HG02970 (cell line): Measurements from ENCODE around the gene CHPT1.
A peak's percentile ranks its signal among the peaks of the same experiment; 100 is the strongest.

ENCODE experiments used
- ATAC-seq: cut with Tn5 transposase; IDR thresholded peaks from one replicate; pipeline ENCODE4 v1.9.1; 2021; ENCODE audit warnings: mild to moderate bottlenecking, moderate library complexity, moderate number of reproducible peaks; ENCODE audit not compliant: unreplicated experiment, low FRiP score

The CHPT1 gene

DNA sequence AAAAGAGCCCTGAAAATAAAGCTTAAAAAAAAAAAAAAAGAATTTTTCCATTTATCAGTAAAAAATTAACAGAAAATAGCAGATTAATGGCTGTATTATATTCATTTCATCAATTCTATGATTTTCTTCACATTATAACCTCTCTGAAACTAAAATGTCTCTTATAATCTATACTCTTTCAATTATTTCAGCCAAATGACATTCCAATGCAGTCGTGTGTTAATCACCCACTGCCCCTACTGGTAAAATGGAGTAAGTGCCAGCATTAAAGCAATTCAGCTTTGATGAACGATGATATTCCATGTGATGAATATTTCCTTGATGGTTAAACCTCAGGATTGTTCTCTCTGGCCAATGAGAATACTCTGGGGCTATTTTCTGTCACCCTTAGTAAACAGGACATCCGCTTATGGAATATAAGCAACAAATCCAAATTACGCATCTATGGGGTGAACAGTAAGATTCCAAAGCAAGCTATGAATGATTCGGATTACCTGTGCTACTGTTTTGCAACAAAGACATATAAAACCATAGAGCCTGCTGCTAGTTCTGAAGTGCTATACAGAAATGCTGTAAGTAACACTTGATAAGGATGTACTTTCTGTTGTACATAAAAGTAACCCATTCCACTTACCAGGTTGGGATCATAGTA is 62.1 kb downstream of the CHPT1 start:
- ATAC-seq, result no peak

GRCh38 chr12:101761350-101761749 is 63.9 kb downstream of the CHPT1 start:
- no peak for ATAC-seq

DNA sequence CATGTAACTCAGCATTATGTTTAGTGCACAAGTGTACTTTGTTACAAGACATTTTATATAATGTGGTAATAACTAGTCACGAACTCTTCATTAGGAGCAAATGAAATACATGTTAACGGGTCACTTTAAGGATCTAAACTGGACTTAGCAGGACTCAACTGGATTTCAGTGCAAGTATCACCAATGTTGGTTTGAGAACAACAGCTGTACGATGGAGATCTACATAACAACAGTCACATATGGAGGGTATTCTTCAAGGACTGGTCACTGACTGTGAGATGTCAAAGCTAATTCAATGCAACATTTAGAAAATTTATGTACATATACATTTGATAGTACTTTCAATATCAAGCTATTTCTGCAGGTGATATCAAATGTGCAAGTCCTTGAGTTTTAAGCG is 64.3 kb downstream of the CHPT1 start:
- no peak for ATAC-seq

DNA sequence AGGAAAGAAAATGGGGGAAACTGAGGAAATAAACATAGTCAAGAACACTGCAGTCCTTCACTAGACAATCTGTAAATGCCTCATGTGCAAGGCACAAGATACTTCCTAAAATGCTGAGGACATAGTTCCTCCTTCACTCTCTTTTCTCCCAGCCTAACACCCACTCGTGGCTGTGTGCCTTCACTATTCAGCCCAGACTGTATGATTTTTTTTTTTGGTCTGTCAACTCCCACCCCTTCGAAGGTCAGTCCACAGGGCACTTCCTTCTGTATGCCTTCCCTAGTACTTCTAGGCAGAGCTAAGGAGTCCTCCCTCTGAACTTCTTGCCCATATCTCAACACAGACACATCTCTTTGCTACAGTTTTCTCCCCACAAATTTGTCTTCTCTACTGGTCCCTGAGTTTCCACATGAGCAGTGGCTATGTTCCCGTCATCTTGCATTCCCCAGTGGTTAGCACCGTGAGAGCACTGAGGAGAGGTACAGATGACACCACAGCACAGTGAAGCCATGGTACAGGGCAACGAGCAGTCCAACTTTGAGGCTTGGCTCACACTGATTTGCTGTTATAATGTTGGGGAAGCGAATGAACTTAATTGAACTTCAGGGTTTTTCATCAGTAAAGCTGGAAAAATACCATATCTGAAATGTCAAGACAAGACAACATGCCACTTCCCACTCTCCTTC is 65.9 kb downstream of the CHPT1 start:
- no peak for ATAC-seq

DNA sequence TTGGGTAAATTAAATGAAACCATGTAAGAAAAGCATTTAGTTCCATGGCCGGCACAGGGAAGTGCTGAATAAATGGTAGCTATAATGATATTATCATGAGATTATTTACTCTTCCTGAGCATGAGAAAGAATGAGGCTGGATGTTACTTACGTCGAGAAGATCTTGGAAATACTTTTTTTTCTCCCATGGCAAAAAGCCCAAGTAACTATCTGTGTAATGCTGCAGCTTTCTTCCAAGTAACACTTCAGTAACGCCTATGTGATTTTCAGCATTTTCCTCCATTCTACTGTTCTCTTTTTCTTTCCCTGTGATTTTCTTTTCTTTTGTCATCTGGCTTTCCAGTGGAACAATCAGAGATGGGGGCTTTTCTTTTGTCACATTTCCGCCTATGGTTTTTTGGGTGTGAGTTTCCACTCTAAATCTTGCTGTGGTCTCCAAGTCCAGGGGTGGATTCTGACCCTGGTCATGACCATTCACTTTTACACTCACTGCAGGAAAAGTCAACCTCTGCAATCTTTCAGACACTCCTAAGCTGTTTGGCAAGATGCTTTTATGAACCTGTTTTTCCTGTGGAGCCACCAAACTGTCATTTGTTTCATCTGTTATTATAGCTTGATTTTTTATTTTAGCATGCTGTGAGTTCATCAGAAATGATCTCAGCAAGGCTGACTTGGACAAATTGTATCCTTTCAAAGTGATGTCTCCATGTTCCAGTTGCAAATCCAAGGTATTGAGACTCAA is 66.8 kb downstream of the CHPT1 start:
- ATAC-seq, result no peak

DNA sequence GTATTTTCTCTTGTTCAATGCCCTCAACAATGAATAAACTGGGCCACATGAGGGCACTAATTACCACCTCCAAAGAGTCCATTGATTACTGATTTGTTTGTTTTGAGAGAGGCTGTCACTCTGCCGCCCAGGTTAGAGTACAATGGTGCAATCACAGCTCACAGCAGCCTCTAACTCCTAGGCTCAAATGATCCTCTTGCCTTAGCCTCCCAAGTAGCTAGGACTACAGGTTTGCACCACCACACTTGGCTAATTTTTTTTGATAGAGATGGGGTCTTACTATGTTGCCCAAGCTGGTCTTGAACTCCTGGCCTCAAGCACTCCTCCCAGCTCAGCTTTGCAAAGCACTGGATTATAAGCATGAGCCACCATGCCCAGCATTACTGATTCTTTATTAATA is 70.1 kb downstream of the CHPT1 start:
- no peak for ATAC-seq

- no peak for ATAC-seq
These were observed 71.3 kb downstream of the CHPT1 start for GRCh38 chr12:101768781-101769180.

GRCh38 chr12:101769865-101770264 is 72.4 kb downstream of the CHPT1 start:
- ATAC-seq, result no peak

GRCh38 chr12:101772012-101772775 is 74.8 kb downstream of the CHPT1 start:
- no peak for ATAC-seq

DNA sequence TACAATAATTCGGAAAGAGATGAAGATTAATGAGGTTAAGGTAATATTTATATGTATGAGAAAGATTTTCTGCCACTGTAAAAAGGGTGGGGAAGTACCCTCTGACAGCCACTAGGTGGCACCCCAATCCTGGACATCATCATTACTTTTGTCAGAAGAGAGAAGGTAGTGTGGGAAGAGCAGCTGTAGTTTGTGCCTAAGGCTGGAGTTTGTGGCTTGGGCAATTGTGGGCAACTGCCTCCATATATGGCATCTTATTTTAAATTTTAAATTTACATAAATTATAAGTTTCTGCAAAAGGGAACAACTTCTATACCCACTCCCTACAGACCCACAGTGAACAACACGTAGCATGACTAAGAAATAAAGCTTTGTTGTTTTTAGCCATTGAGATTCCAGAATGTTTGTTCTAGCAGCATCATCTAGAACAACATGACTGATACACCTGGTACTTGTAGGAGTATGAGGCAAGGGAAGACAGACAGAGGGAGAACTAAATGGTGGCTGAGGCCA is 76.3 kb downstream of the CHPT1 start:
- peak; percentile 67 for ATAC-seq

DNA sequence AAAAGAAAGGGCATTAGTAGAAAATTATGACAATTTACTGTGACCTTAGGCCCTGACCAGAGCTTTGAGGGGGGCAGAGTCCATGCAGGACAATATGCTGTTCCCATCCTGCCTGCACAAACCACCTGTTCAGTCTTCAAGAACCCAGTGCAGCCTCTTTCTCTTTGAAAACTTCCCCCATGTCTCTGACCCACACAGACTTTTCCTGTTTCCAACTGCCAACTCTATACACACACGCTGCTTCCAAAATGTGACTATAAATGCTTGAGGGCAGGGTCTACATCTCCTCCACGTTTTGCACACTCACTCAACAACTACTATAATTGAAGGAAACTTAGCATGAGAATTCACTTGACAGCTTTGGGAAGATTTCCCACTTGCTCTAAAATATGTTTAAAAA is 78.4 kb downstream of the CHPT1 start:
- ATAC-seq, result no peak

DNA sequence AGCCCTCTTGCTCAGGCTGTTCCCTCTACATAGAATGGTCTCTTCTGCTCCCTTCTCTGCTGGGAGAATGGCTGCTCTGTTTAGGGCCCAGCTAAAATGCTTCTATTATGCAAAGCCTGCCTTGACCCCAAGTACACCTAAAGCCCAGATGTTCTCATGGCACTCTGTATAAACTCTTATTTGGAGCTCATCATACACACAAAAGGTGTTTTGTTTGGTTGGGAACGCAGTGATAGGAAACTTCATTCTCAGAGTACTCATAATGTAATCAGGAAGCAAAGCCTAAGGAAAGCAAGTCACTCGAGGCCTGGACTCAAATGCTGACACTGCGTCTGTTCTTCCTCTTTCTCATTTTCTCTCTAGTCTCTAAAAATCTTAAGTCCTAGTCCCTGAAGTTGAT is 80.0 kb downstream of the CHPT1 start:
- no peak for ATAC-seq

GRCh38 chr12:101777978-101778377 is 80.5 kb downstream of the CHPT1 start:
- no peak for ATAC-seq
